Measurements from ENCODE around the gene CADM4. TPM values are rescaled to one million over a fixed set of nuclear protein-coding genes. Genes with fewer than 3 reads are reported as not detected.
A peak's percentile ranks its signal among the peaks of the same experiment; 100 is the strongest.
"Not testable (repeated sequence)": the region's sequence is repeated elsewhere in the genome, so short reads cannot be mapped to it uniquely, and the experiment has no call there.

CADM4 gene
- total RNA-seq, 4 donors from 2014 or later: 19.8 to 52.5 (median 31.6) TPM

DNA sequence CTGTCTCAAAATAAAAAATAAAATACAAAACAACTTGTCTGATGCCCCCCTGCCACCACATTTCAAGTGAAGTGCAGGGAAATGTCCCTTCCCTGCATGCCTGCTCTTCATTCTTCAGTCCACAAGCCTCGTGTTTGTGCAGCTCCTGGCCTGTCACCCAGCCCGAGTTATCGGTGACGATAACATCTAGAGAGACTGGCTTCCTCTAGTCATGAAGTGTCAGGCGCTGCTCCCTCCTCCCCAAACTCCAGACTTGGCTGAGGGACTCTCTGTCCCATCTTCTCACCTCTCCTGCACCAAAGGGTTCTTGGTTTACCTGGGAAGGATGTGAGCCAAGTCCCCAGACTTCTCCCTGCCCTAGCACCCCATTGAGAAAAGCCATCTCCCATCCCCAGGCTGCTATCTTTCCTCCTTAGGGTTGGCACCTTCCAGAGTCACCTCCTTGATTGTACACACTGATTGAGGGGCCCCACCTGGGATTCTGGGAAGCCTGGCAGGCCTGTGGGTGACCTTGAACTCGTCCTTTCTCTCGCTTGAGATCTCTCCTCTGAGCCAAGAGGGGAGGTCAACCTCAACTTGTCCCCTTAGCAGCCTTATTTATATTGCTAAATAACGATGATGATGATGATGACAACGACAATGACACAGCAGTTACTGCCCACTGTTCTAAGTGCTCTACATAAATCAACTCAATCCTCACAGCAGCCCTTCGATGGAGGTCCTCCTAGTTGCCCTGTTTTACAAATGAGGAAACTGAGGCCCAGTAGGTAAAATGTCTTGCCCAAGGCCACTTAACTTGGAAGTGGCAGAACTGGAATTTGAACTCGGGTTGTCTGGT lies 43.4 kb upstream of the CADM4 start:
- H3K36me3 ChIP-seq: no peaks in the 10 kb centered on the region
- ATAC-seq: no peak
- no peaks in the 10 kb centered on the region for H3K27me3 ChIP-seq
- 49 to 59% methylated on average over 6 to 9 of the region's 11 CpGs for WGBS, 2 donors (ENCODE audit: low coverage in 1 of 2)
- H3K27ac ChIP-seq: no peak overlapping the region
- no peaks in the 10 kb centered on the region for H3K9me3 ChIP-seq
- TF ChIP-seq, protein P1, sequence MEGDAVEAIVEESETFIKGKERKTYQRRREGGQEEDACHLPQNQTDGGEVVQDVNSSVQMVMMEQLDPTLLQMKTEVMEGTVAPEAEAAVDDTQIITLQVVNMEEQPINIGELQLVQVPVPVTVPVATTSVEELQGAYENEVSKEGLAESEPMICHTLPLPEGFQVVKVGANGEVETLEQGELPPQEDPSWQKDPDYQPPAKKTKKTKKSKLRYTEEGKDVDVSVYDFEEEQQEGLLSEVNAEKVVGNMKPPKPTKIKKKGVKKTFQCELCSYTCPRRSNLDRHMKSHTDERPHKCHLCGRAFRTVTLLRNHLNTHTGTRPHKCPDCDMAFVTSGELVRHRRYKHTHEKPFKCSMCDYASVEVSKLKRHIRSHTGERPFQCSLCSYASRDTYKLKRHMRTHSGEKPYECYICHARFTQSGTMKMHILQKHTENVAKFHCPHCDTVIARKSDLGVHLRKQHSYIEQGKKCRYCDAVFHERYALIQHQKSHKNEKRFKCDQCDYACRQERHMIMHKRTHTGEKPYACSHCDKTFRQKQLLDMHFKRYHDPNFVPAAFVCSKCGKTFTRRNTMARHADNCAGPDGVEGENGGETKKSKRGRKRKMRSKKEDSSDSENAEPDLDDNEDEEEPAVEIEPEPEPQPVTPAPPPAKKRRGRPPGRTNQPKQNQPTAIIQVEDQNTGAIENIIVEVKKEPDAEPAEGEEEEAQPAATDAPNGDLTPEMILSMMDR (IDR thresholded peaks at IDR 0.05): no peak
- TF ChIP-seq POLR2A (IDR thresholded peaks at IDR 0.05): no peak
- no peak for TF ChIP-seq EP300 (IDR thresholded peaks at IDR 0.05)
- no peak for TF ChIP-seq POLR2AphosphoS5 (IDR thresholded peaks at IDR 0.05)
- peaks cover 0 to 6% (median 0%) of the 10 kb centered on the region in 3 donors for H3K4me1 ChIP-seq
- H3K4me3 ChIP-seq: no peak overlapping the region

DNA sequence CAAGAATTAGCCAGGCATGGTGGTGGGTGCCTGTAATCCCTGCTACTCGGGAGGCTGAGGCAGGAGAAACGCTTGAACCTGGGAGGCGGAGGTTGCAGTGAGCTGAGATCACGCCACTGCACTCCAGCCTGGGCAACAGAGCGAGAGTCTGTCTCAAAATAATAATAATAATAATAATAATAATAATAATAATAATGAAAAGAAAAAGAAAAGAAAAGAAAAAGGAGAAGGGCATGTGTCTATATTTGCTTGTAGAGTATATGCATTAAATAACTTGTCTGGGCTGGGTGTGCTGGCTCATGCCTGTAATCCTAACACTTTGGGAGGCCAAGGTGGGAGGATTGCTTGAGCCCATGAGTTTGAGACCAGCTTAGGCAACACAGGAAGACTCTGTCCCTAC lies 42.6 kb upstream of the CADM4 start:
- not testable (repeated sequence) for H3K4me1 ChIP-seq, ATAC-seq, H3K9me3 ChIP-seq, H3K27ac ChIP-seq, H3K4me3 ChIP-seq, H3K36me3 ChIP-seq, H3K27me3 ChIP-seq
- WGBS, 2 donors (ENCODE audit: low coverage in 1 of 2): 100% methylated on average over 5 of the region's 5 CpGs; no CpG with 5 or more reads in 1 of the 2 donors

DNA sequence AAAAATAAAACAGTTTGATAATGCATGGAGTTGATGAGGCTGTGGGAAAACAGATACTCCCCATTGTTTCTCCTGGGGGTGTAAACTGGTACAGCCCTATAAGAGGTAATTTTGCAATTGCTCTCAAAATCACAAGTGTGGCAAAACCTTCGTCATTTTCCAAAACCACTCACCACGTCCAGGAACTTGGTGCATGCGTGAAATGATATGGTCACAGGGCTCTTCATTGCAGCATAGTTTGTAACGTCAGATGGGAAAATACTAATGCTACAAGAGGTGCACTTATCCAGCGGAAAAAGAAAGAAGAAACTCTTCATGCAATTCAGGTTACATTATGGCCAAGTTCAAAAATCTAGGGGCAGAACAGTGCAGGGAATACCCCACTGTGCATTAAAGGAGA lies 42.2 kb upstream of the CADM4 start:
- WGBS, 2 donors (ENCODE audit: low coverage in 1 of 2): 83% methylated on average over 5 of the region's 5 CpGs; no CpG with 5 or more reads in 1 of the 2 donors
- TF ChIP-seq POLR2A (IDR thresholded peaks at IDR 0.05) (no peak), POLR2AphosphoS5 (IDR thresholded peaks at IDR 0.05) (no peak), EP300 (IDR thresholded peaks at IDR 0.05) (no peak)
- TF ChIP-seq, protein P1 (IDR thresholded peaks at IDR 0.05): no peak

DNA sequence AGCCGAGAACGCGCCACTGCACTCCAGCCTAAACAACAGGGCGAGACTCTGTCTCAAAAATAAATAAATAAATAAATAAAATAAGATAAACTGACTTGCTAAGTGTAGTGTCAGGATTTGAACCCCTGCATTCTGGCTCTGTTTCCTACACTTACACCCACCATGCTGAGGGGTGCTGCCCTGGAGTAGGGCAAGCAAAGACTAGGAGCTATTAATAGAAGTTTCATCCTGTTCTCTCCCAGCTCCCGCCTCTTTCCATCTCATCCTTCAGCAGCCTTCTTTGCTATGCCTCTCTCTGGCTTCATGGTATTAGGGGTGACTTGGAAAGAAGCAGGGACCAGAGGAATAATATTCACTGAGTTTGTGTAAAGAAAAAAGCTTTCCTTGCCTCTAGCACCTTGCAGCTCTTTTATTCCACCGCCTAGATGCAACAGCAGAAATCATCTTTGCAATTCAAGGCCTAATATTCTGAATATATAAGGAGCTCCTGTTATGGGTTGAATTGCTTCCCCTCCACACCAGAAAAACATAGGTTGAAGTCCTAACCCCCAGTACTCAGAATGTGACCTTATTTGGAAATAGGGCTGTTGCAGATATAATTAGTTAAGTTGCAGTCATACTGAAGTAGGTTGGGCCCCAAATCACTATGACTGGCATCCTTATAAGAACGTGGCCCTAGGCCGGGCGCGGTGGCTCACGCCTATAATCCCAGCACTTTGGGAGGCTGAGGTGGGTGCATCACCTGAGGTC lies 39.0 kb upstream of the CADM4 start:
- no peaks in the 10 kb centered on the region for H3K36me3 ChIP-seq
- peaks cover 0 to 6% (median 0%) of the 10 kb centered on the region in 3 donors for H3K4me1 ChIP-seq
- TF ChIP-seq POLR2AphosphoS5 (IDR thresholded peaks at IDR 0.05): no peak
- TF ChIP-seq, protein P1 (IDR thresholded peaks at IDR 0.05): no peak
- no peak for TF ChIP-seq EP300 (IDR thresholded peaks at IDR 0.05)
- no peak for TF ChIP-seq POLR2A (IDR thresholded peaks at IDR 0.05)
- no peaks in the 10 kb centered on the region for H3K9me3 ChIP-seq
- no peak for ATAC-seq
- 75 to 84% methylated on average over 4 to 11 of the region's 11 CpGs for WGBS, 2 donors (ENCODE audit: low coverage in 1 of 2)
- no peaks in the 10 kb centered on the region for H3K27me3 ChIP-seq
- peak overlapping the region in 1 of 4 donors; percentile 27 for H3K27ac ChIP-seq
- no peak overlapping the region for H3K4me3 ChIP-seq

More for the DNA sequence above, 42.2 kb upstream of the CADM4 start:
- ATAC-seq: no peak
- H3K27me3 ChIP-seq: no peaks in the 10 kb centered on the region
- H3K27ac ChIP-seq: no peak overlapping the region
- H3K36me3 ChIP-seq: no peaks in the 10 kb centered on the region
- no peak overlapping the region for H3K4me3 ChIP-seq
- H3K4me1 ChIP-seq: peaks cover 0 to 6% (median 0%) of the 10 kb centered on the region in 3 donors
- no peaks in the 10 kb centered on the region for H3K9me3 ChIP-seq

DNA sequence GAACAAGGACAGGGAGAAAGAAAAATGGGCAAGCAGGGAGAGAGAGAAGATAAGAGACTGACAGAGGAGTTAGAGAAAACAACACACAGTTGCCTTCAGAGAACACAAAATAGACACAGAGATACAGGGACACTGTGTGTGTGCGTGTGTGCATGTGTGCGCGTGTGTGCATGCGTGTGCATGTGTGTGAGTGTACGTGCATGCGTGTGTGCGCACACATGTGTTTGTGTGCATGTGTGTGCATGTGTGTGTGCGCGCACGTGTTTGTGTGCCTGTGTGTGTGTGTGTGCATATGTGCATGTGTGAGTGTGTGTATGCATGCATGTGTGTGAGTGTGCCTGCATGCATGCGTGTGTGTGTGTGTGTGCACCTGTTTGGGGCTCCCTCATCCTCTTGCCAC lies 36.3 kb upstream of the CADM4 start:
- ATAC-seq: no peak
- no peaks in the 10 kb centered on the region for H3K27me3 ChIP-seq
- 70 to 100% methylated on average over 1 to 7 of the region's 11 CpGs for WGBS, 2 donors (ENCODE audit: low coverage in 1 of 2)
- peaks cover 0 to 7% (median 0%) of the 10 kb centered on the region in 3 donors for H3K4me1 ChIP-seq
- no peaks in the 10 kb centered on the region for H3K9me3 ChIP-seq
- TF ChIP-seq EP300 (IDR thresholded peaks at IDR 0.05): no peak
- TF ChIP-seq POLR2A (IDR thresholded peaks at IDR 0.05): no peak
- TF ChIP-seq, protein P1 (IDR thresholded peaks at IDR 0.05): no peak
- no peak for TF ChIP-seq POLR2AphosphoS5 (IDR thresholded peaks at IDR 0.05)
- H3K4me3 ChIP-seq: no peak overlapping the region
- no peak overlapping the region for H3K27ac ChIP-seq
- H3K36me3 ChIP-seq: no peaks in the 10 kb centered on the region
